NCI-H69 (cell line): ENCODE results near the gene CSN2.
"Not testable (repeated sequence)": the region's sequence is repeated elsewhere in the genome, so short reads cannot be mapped to it uniquely, and the experiment has no call there.

ENCODE experiments used
- DNase-seq: peaks from one replicate; lab custom pipeline; 2025; lab: John Stamatoyannopoulos, UW

The CSN2 gene, protein sequence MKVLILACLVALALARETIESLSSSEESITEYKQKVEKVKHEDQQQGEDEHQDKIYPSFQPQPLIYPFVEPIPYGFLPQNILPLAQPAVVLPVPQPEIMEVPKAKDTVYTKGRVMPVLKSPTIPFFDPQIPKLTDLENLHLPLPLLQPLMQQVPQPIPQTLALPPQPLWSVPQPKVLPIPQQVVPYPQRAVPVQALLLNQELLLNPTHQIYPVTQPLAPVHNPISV

DNA sequence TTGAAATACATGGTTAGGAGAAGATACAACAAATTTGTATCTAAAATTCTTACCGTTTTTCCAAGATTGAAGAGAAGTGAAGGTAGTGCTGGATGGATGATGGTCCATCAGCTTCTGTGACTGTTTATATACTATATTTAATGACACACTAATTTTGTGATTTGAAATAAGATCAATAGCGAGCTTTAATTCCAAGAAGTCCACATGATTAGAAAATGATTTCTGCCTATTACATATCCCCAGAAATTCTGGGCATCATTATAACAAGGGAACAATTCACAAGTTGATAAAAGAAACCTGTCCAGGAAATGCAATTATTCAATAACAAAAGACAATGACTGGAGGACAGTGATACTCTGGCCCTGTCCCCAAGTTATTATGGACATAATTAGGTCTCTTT lies at the start of gene CSN2:
Gene CSN2, minus strand, starts transcription at position 101 of the 400 bp plus-strand sequence. CDS start 4,733 bp downstream, outside the sequence.
- no peak for DNase-seq

GRCh38 chr4:70008771-70009170 lies 43.2 kb upstream of the CSN2 start:
- DNase-seq: no peak

- DNase-seq: no peak
Measured at GRCh38 chr4:70002507-70002906, 37.0 kb upstream of the CSN2 start.

DNA sequence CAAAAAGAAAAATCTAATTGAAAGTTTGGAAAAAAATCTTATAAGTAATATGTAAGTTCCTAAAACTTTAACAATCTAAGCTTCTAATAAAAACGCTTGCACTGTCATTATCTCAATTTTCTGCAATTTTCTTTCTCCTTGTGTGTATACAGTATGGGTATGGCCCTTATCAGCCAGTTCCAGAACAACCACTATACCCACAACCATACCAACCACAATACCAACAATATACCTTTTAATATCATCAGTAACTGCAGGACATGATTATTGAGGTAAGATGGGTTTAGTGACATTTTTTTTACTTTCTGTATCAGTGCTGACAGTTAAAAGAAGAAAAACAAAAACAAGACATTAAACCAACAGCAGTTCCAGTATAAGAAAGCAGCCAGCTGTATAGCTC lies 35.2 kb upstream of the CSN2 start:
- DNase-seq: no peak

- DNase-seq: no peak
Measured at GRCh38 chr4:69999420-69999819, 33.9 kb upstream of the CSN2 start.

- no peak for DNase-seq
Measured at GRCh38 chr4:69995526-69996016, 30.0 kb upstream of the CSN2 start, which contains the start of gene STATH. STATH (plus strand) TSS chr4:69995966; CDS start chr4:69998438, 2,472 bp downstream.

GRCh38 chr4:69994782-69995181 lies 29.3 kb upstream of the CSN2 start:
- DNase-seq: no peak

GRCh38 chr4:69991016-69991415 lies 25.5 kb upstream of the CSN2 start:
- no peak for DNase-seq

- DNase-seq: no peak
Measured at GRCh38 chr4:69986663-69987062, 21.1 kb upstream of the CSN2 start.

DNA sequence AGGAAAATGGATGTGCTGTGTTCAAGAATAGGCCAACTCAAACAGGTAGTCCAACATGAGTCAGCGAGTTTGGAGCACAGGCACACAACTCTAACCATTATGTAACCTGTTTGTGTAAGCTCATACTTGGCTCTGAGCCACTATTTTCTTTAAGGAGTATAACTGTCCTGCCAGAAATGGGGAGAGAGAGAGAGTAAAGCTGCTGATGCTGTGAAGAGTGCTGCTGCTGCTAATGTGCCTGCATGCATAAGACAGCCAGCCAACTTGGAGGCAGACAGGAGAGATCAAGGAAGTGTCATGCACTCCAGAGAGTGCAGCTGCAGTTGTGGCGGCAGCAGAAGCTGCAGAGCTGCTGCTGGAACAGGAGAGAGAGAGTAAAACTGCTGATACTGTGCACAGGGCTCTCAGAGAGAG lies 18.5 kb upstream of the CSN2 start:
- peak; percentile 52 for DNase-seq

DNA sequence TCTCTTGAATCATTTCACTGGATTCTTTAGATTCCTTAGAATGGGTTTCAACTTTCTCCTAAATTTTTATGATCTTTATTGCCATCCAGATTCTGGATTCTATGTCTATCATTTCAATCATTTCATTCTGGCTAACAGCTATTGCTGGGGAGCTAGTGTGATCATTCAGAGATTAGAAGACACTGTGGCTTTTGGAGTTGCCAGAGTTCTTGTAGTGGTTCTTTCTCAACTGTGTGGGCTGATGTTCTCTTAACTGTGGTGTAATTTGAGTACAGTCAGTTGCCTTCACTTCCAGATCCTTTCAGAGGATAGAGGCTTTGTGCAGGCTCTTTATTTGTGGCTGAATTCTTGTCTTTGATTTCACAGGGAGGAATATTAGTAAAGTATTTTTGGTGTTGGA lies 12.1 kb upstream of the CSN2 start:
- DNase-seq: no peak

- no peak for DNase-seq
Measured at GRCh38 chr4:69974631-69975030, 9.1 kb upstream of the CSN2 start.

- DNase-seq: no peak
Measured at GRCh38 chr4:69970071-69970470, 4.5 kb upstream of the CSN2 start.

DNA sequence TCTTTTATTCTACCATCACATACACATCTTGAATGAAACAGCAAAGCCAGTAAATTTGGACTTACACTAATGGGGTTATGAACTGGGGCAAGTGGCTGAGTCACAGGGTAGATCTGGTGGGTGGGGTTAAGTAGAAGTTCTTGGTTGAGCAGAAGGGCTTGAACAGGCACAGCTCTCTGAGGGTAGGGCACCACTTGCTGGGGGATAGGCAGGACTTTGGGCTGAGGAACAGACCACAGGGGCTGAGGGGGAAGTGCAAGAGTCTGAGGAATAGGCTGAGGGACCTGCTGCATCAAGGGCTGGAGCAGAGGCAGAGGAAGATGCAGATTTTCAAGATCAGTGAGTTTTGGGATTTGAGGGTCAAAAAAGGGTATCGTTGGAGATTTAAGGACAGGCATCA lies 8.3 kb downstream of the CSN2 start:
- DNase-seq: no peak

DNA sequence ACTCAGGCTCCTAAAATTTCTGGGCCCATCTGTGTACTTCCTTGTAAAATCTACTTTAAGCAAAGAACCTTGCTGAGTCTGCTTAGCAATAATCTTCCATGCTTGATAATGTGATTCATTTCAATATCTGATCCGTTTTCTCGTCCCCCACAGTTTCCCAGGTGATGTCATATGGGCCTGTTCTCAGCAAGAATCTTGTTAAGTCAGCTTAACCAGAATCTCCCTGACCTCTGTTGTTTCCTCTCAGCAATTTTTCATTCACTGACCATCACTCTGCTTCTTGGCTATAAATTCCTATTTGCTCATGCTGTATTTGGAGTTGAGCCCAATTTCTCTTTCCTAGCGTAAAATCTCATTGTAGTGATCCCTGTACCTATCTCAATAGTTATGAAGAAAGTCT lies 13.9 kb downstream of the CSN2 start:
- no peak for DNase-seq

- DNase-seq: no peak
Measured at GRCh38 chr4:69936566-69936965, 29.0 kb downstream of the CSN2 start.

GRCh38 chr4:69934150-69934549 lies 31.4 kb downstream of the CSN2 start:
- DNase-seq: no peak

GRCh38 chr4:69930768-69931167 lies 34.8 kb downstream of the CSN2 start, which contains the start of gene CSN1S1:
CSN1S1 (plus strand) TSS chr4:69931068; CDS start chr4:69932556, 1,488 bp downstream.
- DNase-seq: no peak

DNA sequence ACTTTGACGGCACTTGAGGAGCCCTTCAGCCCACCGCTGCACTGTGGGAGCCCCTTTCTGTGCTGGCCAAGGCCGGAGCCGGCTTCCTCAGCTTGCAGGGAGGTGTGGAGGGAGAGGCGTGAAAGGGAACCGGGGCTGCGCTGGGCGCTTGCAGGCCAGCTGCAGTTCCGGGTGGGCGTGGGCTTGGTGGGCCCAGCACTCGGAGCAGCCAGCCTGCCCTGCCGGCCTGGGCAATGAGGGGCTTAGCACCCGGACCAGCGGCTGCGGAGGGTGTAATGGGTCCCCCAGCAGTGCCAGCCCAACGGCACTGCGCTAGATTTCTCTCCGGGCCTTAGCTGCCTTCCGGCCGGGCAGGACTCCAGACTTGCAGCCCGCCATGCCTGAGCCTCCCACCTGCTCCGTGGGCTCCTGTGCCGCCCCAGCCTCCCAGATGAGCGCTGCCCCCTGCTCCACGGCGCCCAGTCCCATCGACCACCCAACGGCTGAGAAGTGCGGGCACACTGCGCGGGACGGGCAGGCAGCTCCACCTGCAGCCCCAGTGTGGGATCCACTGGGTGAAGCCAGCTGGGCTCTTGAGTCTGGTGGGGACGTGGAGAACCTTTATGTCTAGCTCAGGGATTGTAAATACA lies 41.6 kb downstream of the CSN2 start:
- not testable (repeated sequence) for DNase-seq

GRCh38 chr4:69920874-69921273 lies 44.7 kb downstream of the CSN2 start:
- no peak for DNase-seq

DNA sequence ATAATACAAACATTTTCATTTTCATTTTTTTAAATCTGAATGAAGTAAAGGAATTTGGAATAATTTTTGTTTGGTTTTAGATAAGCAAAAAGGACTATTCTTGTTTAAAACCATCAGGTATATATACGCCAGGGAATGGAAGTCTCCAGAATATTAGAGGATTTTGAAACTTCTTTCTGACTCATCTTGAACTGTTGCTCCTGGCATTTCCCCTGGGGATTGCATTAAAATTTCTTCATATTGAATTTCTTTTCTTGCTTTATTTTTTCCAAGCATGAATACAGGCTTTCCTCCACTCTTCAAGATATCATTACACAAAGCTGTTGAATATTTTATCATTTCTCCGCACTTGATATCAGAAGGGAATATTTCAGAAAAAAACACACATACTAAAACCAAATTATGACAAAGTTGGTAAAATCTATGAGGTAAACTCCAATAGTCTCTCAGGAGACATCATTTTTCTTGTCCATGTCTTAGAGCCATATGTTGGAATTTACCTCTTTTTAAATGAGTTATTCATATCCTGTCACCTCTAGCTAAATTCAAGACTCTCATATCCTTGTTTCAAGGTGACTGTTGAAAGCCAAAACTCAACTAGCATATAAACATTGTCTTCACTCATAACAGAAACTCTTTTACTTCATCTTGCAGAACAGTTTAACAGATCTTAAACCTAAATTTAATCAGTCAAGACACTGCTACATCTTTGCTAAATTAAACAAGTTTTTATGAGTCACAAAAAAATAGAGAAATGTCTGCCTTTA lies 55.3 kb downstream of the CSN2 start:
- DNase-seq: no peak

DNA sequence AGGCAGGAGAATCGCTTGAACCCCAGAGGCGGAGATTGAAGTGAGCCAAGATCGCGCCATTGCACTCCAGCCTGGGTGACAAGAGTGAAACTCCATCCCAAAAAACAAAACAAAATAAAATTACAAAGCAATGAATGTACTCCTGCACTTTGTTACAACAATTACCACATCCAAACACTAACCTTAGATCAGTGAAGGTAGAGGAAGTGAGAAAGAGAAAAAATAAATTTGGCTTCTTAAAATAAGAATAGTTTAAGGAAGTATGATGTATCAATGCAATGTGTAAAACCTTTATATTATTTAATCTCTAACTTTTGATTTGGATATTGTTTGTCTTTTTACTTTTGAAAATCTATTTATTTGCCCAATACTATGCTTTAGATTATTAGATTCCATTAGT lies 56.3 kb downstream of the CSN2 start:
- DNase-seq: no peak

GRCh38 chr4:69907151-69907550 lies 58.4 kb downstream of the CSN2 start:
- DNase-seq: no peak
